CD4-positive, alpha-beta memory T cell (primary cell): ENCODE results near the gene HYOU1. TPM values are rescaled to one million over a fixed set of nuclear protein-coding genes. Genes with fewer than 3 reads are reported as not detected.
A peak's percentile ranks its signal among the peaks of the same experiment; 100 is the strongest.

ENCODE experiments used
- CTCF ChIA-PET: fragments of 350-600 bp; sonication (Branson Sonifier 250); formaldehyde crosslinking; loops from one replicate; lab custom pipeline; 2021; ENCODE audit warnings: inconsistent platforms; ENCODE audit not compliant: partially characterized antibody; lab: Charles Lee
- POLR2A ChIA-PET: fragments of 350-600 bp; sonication (Branson Sonifier 250); formaldehyde crosslinking; loops from one replicate; lab custom pipeline; 2021; ENCODE audit not compliant: partially characterized antibody; lab: Charles Lee
- DNase-seq, 5 donors: peaks; one replicate each; pipeline versions ENCODE4 v3.0.0 to v3.0.0-alpha.2; 2020 to 2022; ENCODE audit warnings: mixed read lengths in 1 of 5
- H3K27ac ChIP-seq: one replicate; pipeline ENCODE4 v1.7.0; 2013; ENCODE audit warnings: low read depth, low read length
- H3K27me3 ChIP-seq: 2 replicates; pipeline ENCODE4 v1.7.0; 2013; ENCODE audit warnings: mild to moderate bottlenecking, low read length, moderate library complexity; ENCODE audit not compliant: insufficient read depth
- H3K36me3 ChIP-seq: 2 replicates; pipeline ENCODE4 v1.7.0; 2013; ENCODE audit warnings: mild to moderate bottlenecking, low read length, moderate library complexity; ENCODE audit not compliant: insufficient read depth
- H3K4me1 ChIP-seq: 2 replicates; pipeline ENCODE4 v1.7.0; 2013; ENCODE audit warnings: mild to moderate bottlenecking, low read length, moderate library complexity; ENCODE audit not compliant: insufficient read depth
- H3K4me3 ChIP-seq, 2 donors: one replicate each; pipeline ENCODE4 v1.7.0; 2013; ENCODE audit warnings: low read length in 2 of 2, mild to moderate bottlenecking in 1 of 2
- H3K9me3 ChIP-seq, 2 donors: one replicate each; pipeline ENCODE4 v1.7.0; 2013; ENCODE audit warnings: low read length in 2 of 2, control low read depth in 1 of 2; ENCODE audit not compliant: control insufficient read depth in 1 of 2
- H3K27ac Mint-ChIP-seq, 7 donors: one replicate each; pipeline ENCODE4 v1.8.0; 2020 to 2021; ENCODE audit warnings: mixed read lengths in 7 of 7, mild to moderate bottlenecking in 6 of 7, inconsistent platforms in 3 of 7, moderate library complexity in 3 of 7
- H3K27me3 Mint-ChIP-seq, 2 donors: one replicate each; pipeline ENCODE4 v1.8.0; 2020 to 2021; ENCODE audit warnings: mixed read lengths in 2 of 2
- H3K36me3 Mint-ChIP-seq, 2 donors: one replicate each; pipeline ENCODE4 v1.8.0; 2020 to 2021; ENCODE audit warnings: mixed read lengths in 2 of 2, inconsistent platforms in 1 of 2, mild to moderate bottlenecking in 1 of 2
- H3K4me1 Mint-ChIP-seq, 4 donors: one replicate each; pipeline ENCODE4 v1.8.0; 2020 to 2021; ENCODE audit warnings: mixed read lengths in 4 of 4, mild to moderate bottlenecking in 1 of 4
- H3K4me3 Mint-ChIP-seq, 8 donors: one replicate each; pipeline ENCODE4 v1.8.0; 2020 to 2021; ENCODE audit warnings: mixed read lengths in 8 of 8, mild to moderate bottlenecking in 7 of 8, moderate library complexity in 6 of 8, inconsistent platforms in 3 of 8
- H3K9me3 Mint-ChIP-seq, 8 donors: one replicate each; pipeline ENCODE4 v1.8.0; 2020 to 2021; ENCODE audit warnings: mixed read lengths in 8 of 8, mild to moderate bottlenecking in 5 of 8, inconsistent platforms in 3 of 8, moderate library complexity in 1 of 8
- intact Hi-C: fragments of 100-400 bp; cut with micrococcal nuclease; formaldehyde crosslinking; loops from one replicate; pipeline ENCODE4 v1.15.1; 2023
- polyA plus RNA-seq, 2 donors: library from polyadenylated mRNA; unstranded; fragments of 300-500 nt; fragmentation: Illumina TruSeq; gene quantifications; one replicate each; pipeline ENCODE4 v1.2.3, GENCODE V29; 2021
- total RNA-seq, 2 experiments: library from RNA; stranded (reverse); gene quantifications; one replicate each; pipeline ENCODE4 v1.2.3, GENCODE V29; 2021

Gene HYOU1
- total and polyA plus RNA-seq, 4 experiments from 2014 or later = 24.1 to 146 (median 81.7) TPM

DNA sequence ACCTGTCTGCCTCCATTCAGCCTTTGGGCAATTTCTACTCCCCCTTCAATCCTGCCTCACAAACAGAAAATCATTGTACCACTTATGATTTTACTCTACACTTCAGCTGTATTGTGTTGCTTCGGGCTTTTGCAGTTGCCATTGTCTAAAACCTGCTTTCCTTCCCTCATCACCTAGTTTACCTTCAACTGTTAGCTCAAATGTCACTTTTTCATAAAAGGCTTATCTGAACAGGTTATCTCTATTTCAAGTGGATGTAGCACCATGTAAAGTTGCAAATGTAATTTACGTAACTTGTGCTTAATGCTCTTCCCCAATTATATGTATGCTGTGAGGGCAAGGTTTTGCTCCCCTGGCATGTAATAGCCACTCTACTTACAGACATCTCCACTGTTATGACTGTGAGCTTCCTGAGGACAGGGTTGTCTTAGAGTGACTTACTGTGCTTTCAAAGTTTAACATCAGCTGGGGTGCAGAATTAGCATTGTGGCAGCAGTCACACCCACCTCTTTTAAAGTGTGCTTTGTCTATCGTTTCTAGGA, 44.3 kb downstream of the HYOU1 start:
- Mint-ChIP-seq H3K27me3 (no peaks in the 10 kb centered on the region), H3K4me3 (no peak overlapping the region), H3K9me3 (no peaks in the 10 kb centered on the region), H3K27ac (peak overlapping the region in 5 of 7 donors; percentile 1 to 77 (median 63)), H3K36me3 (peaks cover 47 to 82% of the 10 kb centered on the region in 2 donors), H3K4me1 (peaks cover 14 to 38% (median 23%) of the 10 kb centered on the region in 4 donors)
- Histone ChIP-seq H3K9me3 (no peaks in the 10 kb centered on the region), H3K27me3 (no peaks in the 10 kb centered on the region), H3K27ac (no peak overlapping the region), H3K4me1 (peaks cover 24% of the 10 kb centered on the region), H3K36me3 (peaks cover 53% of the 10 kb centered on the region), H3K4me3 (no peak overlapping the region)
- ChIA-PET POLR2A (interaction anchor here (9.4 kb wide), 1 partner anchor 12 kb away, joined by 170 read pairs; the partner anchor contains the start of gene CENATAC), CTCF (no interaction called here)
- intact Hi-C loops = no loop called here
- DNase-seq = no peak

DNA sequence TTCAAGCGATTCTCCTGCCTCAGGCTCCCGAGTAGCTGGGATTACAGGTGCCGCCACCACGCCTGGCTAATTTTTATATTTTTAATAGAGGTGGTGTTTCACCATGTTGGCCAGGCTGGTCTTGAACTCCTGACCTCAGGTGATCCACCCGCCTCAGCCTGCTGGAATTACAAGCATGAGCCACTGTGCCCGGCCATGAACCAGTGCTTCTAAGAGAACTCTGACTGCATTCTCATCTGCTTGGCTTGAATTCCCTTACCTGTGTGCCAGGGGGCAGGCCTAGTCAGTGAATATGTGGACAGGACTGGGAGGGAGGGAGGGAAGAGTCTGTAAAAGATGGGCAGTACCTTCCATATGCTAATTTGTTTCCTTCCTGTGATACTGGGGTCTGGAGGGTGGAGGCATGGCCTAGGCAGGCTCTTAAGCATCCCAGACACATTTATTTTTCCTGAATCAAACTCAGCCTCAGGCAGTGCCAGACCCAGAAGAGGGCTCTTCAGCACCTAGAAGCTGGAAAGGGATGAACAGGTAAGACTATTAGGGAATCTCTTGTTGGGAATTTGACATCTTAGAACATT, 45.4 kb downstream of the HYOU1 start:
- DNase-seq = no peak
- Histone ChIP-seq H3K4me3 (no peak overlapping the region), H3K27me3 (no peaks in the 10 kb centered on the region), H3K27ac (no peak overlapping the region), H3K4me1 (peaks cover 14% of the 10 kb centered on the region), H3K36me3 (peaks cover 53% of the 10 kb centered on the region), H3K9me3 (no peaks in the 10 kb centered on the region)
- POLR2A ChIA-PET = interaction anchor here (9.4 kb wide), 1 partner anchor 11 kb away, joined by 170 read pairs; the partner anchor contains the start of gene CENATAC
- H3K4me1 Mint-ChIP-seq = peaks cover 12 to 27% (median 19%) of the 10 kb centered on the region in 4 donors
- intact Hi-C loops = no loop called here
- peaks cover 47 to 81% of the 10 kb centered on the region in 2 donors for H3K36me3 Mint-ChIP-seq
- H3K4me3 Mint-ChIP-seq = no peak overlapping the region
- H3K27me3 Mint-ChIP-seq = no peaks in the 10 kb centered on the region
- H3K9me3 Mint-ChIP-seq = no peaks in the 10 kb centered on the region
- CTCF ChIA-PET = no interaction called here
- peak overlapping the region in 1 of 7 donors; percentile 46 for H3K27ac Mint-ChIP-seq

DNA sequence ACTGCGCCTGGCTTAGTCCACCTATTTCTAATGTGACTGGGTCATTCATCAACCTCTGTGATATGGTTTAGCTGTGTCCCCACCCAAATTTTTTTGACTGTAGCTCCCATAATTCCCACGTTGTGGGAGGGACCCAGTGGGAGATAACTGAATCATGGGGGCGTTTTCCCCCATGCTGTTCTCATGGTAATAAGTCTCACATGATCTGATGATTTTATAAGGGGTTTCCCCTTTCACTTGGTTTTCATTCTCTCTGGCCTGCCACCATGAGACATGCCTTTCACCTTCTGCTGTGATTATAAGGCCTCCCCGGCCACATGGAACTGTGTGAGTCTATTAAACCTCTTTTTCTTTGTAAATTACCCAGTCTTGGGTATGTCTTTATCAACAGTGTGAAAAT, 50.3 kb downstream of the HYOU1 start:
- H3K9me3 ChIP-seq = no peaks in the 10 kb centered on the region
- H3K36me3 ChIP-seq = peaks cover 27% of the 10 kb centered on the region
- H3K4me3 ChIP-seq = no peak overlapping the region
- ChIA-PET CTCF (interaction anchor here (0.5 to 0.8 kb wide), 3 partner anchors 77 to 215 kb away, joined by 3 to 4 read pairs (median 3); no protein-coding TSS in a partner anchor), POLR2A (no interaction called here)
- no peaks in the 10 kb centered on the region for H3K4me1 ChIP-seq
- H3K27me3 ChIP-seq = no peaks in the 10 kb centered on the region
- no peak for DNase-seq
- Mint-ChIP-seq H3K36me3 (peaks cover 26 to 59% of the 10 kb centered on the region in 2 donors), H3K4me3 (no peak overlapping the region), H3K4me1 (peaks cover 2 to 8% (median 7%) of the 10 kb centered on the region in 4 donors), H3K27me3 (no peaks in the 10 kb centered on the region), H3K9me3 (no peaks in the 10 kb centered on the region), H3K27ac (no peak overlapping the region)
- no peak overlapping the region for H3K27ac ChIP-seq
- intact Hi-C loops = no loop called here

DNA sequence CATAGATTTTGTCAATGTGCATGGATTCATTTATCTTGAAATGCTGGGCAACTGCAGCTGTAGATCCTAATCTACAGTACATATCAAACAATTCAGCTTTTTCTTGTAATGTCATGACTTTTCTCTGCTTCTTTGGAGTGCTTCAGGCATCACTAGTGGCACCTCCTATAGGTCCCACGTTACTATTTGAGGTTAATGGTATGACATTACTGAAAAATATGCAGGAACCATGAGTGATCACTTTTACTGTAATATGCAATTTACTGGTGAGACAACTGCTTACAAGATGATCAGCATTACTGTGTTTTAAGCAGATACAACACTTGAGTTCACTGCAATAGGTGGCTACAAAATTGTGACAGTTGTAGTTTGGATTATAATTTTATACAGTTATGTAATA, 56.1 kb downstream of the HYOU1 start:
- Histone ChIP-seq H3K4me3 (no peak overlapping the region), H3K27me3 (no peaks in the 10 kb centered on the region), H3K27ac (no peak overlapping the region), H3K4me1 (peaks cover 24% of the 10 kb centered on the region), H3K36me3 (peaks cover 23% of the 10 kb centered on the region), H3K9me3 (no peaks in the 10 kb centered on the region)
- peaks cover 0 to 3% (median 0%) of the 10 kb centered on the region in 8 donors for H3K9me3 Mint-ChIP-seq
- H3K27ac Mint-ChIP-seq = peak overlapping the region in 4 of 7 donors; percentile 24 to 64 (median 45)
- POLR2A ChIA-PET = interaction anchor here (10.4 kb wide), 1 partner anchor 15 kb away, joined by 170 read pairs; the partner anchor contains the start of genes RPS25 and TRAPPC4
- intact Hi-C loops = no loop called here
- no peak for DNase-seq
- peak overlapping the region in 3 of 8 donors; percentile 40 to 65 (median 52) for H3K4me3 Mint-ChIP-seq
- H3K27me3 Mint-ChIP-seq = no peaks in the 10 kb centered on the region
- peaks cover 20 to 55% (median 35%) of the 10 kb centered on the region in 4 donors for H3K4me1 Mint-ChIP-seq
- peaks cover 16 to 57% of the 10 kb centered on the region in 2 donors for H3K36me3 Mint-ChIP-seq
- CTCF ChIA-PET = interaction anchor here (1.1 kb wide), 1 partner anchor 24 kb away, joined by 3 read pairs; no protein-coding TSS in a partner anchor

DNA sequence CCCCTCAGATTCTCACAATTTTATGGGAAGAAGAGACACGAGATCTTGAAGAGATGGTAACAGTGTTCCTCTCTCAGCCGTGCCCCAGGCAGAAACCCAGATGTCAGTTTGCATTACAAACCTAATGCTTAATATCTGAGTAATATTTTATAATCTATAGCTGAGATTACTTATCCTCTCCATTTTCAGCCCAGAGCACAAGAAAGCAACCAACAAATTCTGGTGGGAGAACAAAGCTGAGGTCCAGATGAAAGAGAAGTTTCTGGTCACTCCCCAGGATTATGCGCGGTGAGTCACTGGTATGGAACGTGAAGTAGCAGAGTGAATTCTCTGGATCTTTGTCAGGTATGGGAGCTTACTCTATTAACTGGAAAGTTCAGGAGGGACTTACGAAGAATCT, 58.2 kb downstream of the HYOU1 start:
- H3K27ac ChIP-seq = peak overlapping the region; percentile 75
- peak overlapping the region; percentile 87 to 99 (median 98) for H3K4me3 Mint-ChIP-seq
- DNase-seq = no peak
- H3K4me1 ChIP-seq = peaks cover 24% of the 10 kb centered on the region
- peaks cover 0 to 3% (median 0%) of the 10 kb centered on the region in 8 donors for H3K9me3 Mint-ChIP-seq
- peaks cover 23% of the 10 kb centered on the region for H3K36me3 ChIP-seq
- H3K27me3 ChIP-seq = no peaks in the 10 kb centered on the region
- H3K27me3 Mint-ChIP-seq = no peaks in the 10 kb centered on the region
- peaks cover 13 to 53% of the 10 kb centered on the region in 2 donors for H3K36me3 Mint-ChIP-seq
- peaks cover 20 to 57% (median 36%) of the 10 kb centered on the region in 4 donors for H3K4me1 Mint-ChIP-seq
- H3K27ac Mint-ChIP-seq = peak overlapping the region; percentile 90 to 99 (median 95)
- POLR2A ChIA-PET = interaction anchor here (0.7 to 10.4 kb wide), 9 partner anchors 17 to 208 kb away, joined by 3 to 170 read pairs (median 9); partner anchors contain the start of genes BCL9L, DDX6, DPAGT1 and HYOU1
- intact Hi-C loops = loop anchor here (1.0 to 5.0 kb wide), 5 partner anchors 19 to 96 kb away; partner anchors contain the start of genes HYOU1, RPS25, SLC37A4 and TRAPPC4
- CTCF ChIA-PET = interaction anchor here (0.5 kb wide), 1 partner anchor 38 kb away, joined by 3 read pairs; no protein-coding TSS in a partner anchor
- peak overlapping the region; percentile 87 to 99 for H3K4me3 ChIP-seq
- no peaks in the 10 kb centered on the region for H3K9me3 ChIP-seq

DNA sequence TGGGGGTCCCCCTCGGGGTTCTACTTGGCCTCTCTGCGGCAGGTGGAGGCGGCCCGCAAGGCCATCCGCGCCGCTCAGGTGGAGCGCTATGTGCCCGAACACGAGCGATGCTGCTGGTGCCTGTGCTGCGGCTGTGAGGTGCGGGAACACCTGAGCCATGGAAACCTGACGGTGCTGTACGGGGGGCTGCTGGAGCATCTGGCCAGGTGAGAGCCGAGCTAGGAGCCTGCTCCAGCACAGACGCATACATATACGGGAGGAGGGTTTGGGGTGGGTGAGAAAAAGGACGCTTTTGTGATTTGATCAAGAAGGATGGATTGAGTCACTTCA, 58.7 kb downstream of the HYOU1 start:
- H3K9me3 ChIP-seq = no peaks in the 10 kb centered on the region
- H3K36me3 ChIP-seq = peaks cover 23% of the 10 kb centered on the region
- H3K27me3 ChIP-seq = no peaks in the 10 kb centered on the region
- H3K4me3 ChIP-seq = peak overlapping the region; percentile 87 to 99
- Mint-ChIP-seq H3K9me3 (peaks cover 0 to 3% (median 0%) of the 10 kb centered on the region in 8 donors), H3K27ac (peak overlapping the region; percentile 90 to 99 (median 95)), H3K27me3 (no peaks in the 10 kb centered on the region), H3K4me3 (peak overlapping the region; percentile 87 to 99 (median 98)), H3K4me1 (peaks cover 21 to 57% (median 36%) of the 10 kb centered on the region in 4 donors), H3K36me3 (peaks cover 12 to 52% of the 10 kb centered on the region in 2 donors)
- no peak for DNase-seq
- intact Hi-C loops = loop anchor here (1.0 to 5.0 kb wide), 5 partner anchors 20 to 97 kb away; partner anchors contain the start of genes HYOU1, RPS25, SLC37A4 and TRAPPC4
- ChIA-PET POLR2A (interaction anchor here (0.7 to 10.4 kb wide), 20 partner anchors 18 to 293 kb away, joined by 3 to 170 read pairs (median 5); partner anchors contain the start of genes BCL9L, C2CD2L, DDX6 and DPAGT1), CTCF (interaction anchor here (1.1 to 1.6 kb wide), 3 partner anchors 20 to 35 kb away, joined by 3 to 5 read pairs (median 3); partner anchors contain the start of genes RPS25 and TRAPPC4)
- peak overlapping the region; percentile 75 for H3K27ac ChIP-seq
- peaks cover 24% of the 10 kb centered on the region for H3K4me1 ChIP-seq
